SK-N-MC (cell line): ENCODE results near the gene RAB36.

ENCODE experiments used
- DNase-seq: peaks from one replicate; pipeline ENCODE4 v3.0.0-alpha.2; 2011; ENCODE audit warnings: low read depth, low spot score
- H3K27ac ChIP-seq: fragments of 200-600 bp; sonication (generic); 2 replicates; pipeline ENCODE4 v1.5.1; 2016; ENCODE audit warnings: mixed run types
- H3K36me3 ChIP-seq: fragments of 200-600 bp; sonication (generic); 2 replicates; pipeline ENCODE4 v1.6.1; 2017; ENCODE audit warnings: antibody characterized with exemption, low read length, mixed read lengths; ENCODE audit not compliant: insufficient read depth
- H3K4me3 ChIP-seq: fragments of 200-600 bp; sonication (generic); 2 replicates; pipeline ENCODE4 v1.5.1; 2016
- H3K9ac ChIP-seq: fragments of 200-600 bp; sonication (generic); 2 replicates; pipeline ENCODE4 v1.8.0; 2017; ENCODE audit warnings: mixed run types, mixed read lengths; ENCODE audit not compliant: insufficient read length
- H3K9me3 ChIP-seq: fragments of 200-600 bp; sonication (generic); 2 replicates; pipeline ENCODE4 v1.6.1; 2017; ENCODE audit warnings: low read depth, mild to moderate bottlenecking, antibody characterized with exemption, low read length, moderate library complexity, mixed read lengths
- EZH2 ChIP-seq: fragments of 200-600 bp; sonication (generic); IDR thresholded peaks from one replicate; pipeline ENCODE4 v1.6.1; 2017; ENCODE audit warnings: antibody characterized with exemption
- FOXP2 ChIP-seq: optimal IDR thresholded peaks from 2 replicates; pipeline ENCODE3; 2011; ENCODE audit warnings: mild to moderate bottlenecking, moderate library complexity; ENCODE audit not compliant: insufficient read depth; ENCODE audit errors: extremely low read length, control extremely low read depth
- POLR2AphosphoS5 ChIP-seq: IDR thresholded peaks from 2 replicates; pipeline ENCODE4 v1.6.1; 2012; ENCODE audit warnings: mild to moderate bottlenecking, low read depth, low read length, borderline replicate concordance

RAB36 gene

DNA sequence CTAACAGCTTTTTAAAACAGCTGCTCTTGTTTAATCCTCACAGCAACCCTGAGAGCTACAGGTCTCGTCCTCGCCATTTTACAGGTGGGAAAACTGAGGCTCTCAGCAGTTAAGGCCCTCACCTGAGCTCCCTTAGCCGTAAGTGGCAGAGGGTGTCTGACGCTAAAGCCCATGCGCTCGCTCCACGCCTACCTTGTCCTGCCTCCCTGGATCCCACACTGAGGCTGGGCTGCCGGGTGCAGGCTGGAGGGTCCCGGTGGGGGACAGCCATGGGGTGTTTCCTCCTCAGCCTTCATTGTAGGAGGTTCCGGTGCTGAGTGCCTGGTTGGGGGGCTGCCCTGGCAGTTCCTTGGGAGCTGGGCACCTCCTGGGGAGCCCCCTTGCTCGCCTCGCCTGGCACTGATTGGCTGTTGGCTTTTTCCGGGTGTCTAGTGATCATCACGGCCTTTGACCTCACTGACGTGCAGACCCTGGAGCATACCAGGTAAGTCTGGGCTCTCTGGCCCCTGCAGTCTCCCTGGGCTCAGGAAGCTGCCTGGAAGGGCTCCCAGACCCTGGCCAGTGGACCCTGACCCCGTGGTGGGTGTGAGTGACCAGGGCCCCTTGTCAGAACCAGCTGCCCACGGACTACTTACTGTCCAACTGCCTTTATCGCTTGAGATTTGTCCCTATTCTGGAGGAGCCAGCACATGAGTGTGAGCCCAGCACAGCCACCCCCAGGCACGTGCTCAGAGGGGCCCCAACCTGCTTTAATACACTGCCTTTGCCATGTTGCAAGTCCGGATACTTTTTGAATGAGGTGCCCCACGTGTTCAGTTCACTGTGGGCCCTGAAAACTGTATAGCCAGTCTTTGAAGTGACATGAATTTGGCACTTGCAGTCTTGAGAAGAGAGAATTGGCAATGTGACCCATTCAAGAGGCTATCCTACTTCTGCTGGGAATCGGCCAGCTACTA, 12.6 kb downstream of the RAB36 start:
- Histone ChIP-seq H3K36me3 (no peaks in the 10 kb centered on the region), H3K4me3 (no peak overlapping the region), H3K9ac (no peak overlapping the region), H3K27ac (no peak overlapping the region), H3K9me3 (no peaks in the 10 kb centered on the region)
- no peak for DNase-seq
- TF ChIP-seq FOXP2, result no peak
- TF ChIP-seq POLR2AphosphoS5, result no peak
- no peak for TF ChIP-seq EZH2

- no peak overlapping the region for H3K4me3 ChIP-seq
- TF ChIP-seq FOXP2, result no peak
- TF ChIP-seq POLR2AphosphoS5, result no peak
- no peak for TF ChIP-seq EZH2
- no peak for DNase-seq
- no peak overlapping the region for H3K27ac ChIP-seq
- no peak overlapping the region for H3K9ac ChIP-seq
- no peaks in the 10 kb centered on the region for H3K9me3 ChIP-seq
- no peaks in the 10 kb centered on the region for H3K36me3 ChIP-seq
Measured at GRCh38 chr22:23158516-23159290, 13.4 kb downstream of the RAB36 start.

DNA sequence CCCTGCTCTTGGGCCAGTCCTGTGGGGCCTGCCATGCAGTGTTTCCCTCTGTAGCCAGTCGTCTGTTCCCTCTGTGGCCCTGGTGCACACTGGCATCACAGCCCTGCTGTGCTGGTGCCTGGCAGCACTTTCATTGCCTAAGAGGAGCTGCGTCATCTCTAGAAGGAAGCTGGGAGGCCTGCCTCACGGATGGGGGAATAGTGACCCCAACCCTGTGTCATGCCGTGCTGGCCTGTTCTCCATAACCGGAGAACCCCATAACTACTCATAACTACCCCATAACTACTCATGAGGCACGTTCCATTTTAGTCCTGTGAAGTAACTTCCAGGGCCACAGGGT, 14.0 kb downstream of the RAB36 start:
- no peaks in the 10 kb centered on the region for H3K36me3 ChIP-seq
- no peaks in the 10 kb centered on the region for H3K9me3 ChIP-seq
- no peak for DNase-seq
- no peak overlapping the region for H3K9ac ChIP-seq
- no peak overlapping the region for H3K4me3 ChIP-seq
- H3K27ac ChIP-seq, result no peak overlapping the region
- no peak for TF ChIP-seq POLR2AphosphoS5
- TF ChIP-seq FOXP2, result no peak
- TF ChIP-seq EZH2, result no peak

DNA sequence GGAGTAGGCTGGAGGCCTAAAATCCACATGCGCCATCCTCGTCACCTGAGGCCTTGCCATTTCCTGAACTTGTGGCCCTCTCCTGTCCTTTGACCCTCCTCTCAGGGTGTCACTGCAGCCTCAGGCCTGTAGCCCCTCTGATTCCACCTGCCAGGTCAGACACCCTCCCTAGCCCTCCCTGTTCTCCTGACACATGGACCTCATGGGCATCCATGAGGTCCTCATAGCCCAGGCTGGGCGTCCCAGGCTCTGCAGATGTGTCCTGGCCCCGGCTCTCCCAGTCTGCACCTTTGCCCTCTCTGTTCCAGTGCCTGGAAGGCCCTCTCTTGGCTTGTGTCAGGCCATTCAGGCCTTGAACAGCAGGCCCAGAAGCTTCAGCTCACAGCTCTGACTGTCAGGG, 15.8 kb downstream of the RAB36 start:
- Histone ChIP-seq H3K36me3 (no peaks in the 10 kb centered on the region), H3K4me3 (no peak overlapping the region), H3K27ac (no peak overlapping the region), H3K9ac (no peak overlapping the region), H3K9me3 (no peaks in the 10 kb centered on the region)
- no peak for DNase-seq
- no peak for TF ChIP-seq FOXP2
- no peak for TF ChIP-seq POLR2AphosphoS5
- TF ChIP-seq EZH2, result no peak

GRCh38 chr22:23161574-23161973, 16.3 kb downstream of the RAB36 start:
- Histone ChIP-seq H3K36me3 (no peaks in the 10 kb centered on the region), H3K4me3 (no peak overlapping the region), H3K9me3 (no peaks in the 10 kb centered on the region), H3K9ac (no peak overlapping the region), H3K27ac (no peak overlapping the region)
- TF ChIP-seq EZH2 (no peak), POLR2AphosphoS5 (no peak), FOXP2 (no peak)
- no peak for DNase-seq

DNA sequence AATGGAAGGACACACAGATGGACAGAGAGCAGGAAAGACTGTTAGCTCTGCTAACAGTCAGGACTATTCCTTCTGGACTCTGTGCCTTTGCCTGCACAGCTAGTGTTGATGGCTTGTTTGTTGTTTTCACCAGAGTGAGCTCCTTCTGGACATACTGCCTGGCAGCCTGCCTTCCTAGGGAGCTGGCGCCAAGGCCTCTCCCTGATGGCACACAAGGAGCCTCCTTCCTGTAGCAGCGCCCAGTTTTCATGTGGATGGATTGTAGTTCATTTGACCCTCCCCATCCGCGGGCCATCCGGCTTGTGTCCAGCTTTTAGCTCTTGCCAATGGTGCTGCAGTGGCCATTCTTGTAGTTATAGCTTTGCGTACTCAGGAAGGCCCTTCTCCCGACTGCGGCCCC, 18.4 kb downstream of the RAB36 start:
- no peak for DNase-seq
- no peak overlapping the region for H3K27ac ChIP-seq

DNA sequence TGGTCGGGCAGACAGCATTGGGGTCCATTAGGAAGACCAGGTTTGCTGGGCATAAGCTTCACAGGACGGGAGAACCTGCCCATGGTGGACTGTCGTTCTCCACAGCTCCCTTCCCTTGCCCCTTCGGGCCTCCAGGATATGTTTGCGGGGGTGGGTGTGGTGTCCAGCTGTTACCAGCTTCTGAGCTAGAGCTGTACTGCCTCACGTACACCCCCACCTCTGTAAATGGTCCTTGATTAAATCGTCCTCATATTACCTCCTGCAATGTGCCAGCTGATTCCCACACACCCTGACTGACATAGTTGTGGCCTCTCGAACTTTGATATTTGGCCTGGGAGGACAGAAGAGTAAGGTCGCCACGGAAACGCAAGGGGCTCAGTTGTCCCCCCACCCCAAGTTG, 18.8 kb downstream of the RAB36 start:
- no peak overlapping the region for H3K9ac ChIP-seq
- no peaks in the 10 kb centered on the region for H3K36me3 ChIP-seq
- H3K4me3 ChIP-seq, result no peak overlapping the region
- DNase-seq, result no peak
- TF ChIP-seq POLR2AphosphoS5 (no peak), FOXP2 (no peak), EZH2 (no peak)
- H3K27ac ChIP-seq, result no peak overlapping the region
- H3K9me3 ChIP-seq, result no peaks in the 10 kb centered on the region

More for the DNA sequence above, 18.4 kb downstream of the RAB36 start:
- Histone ChIP-seq H3K36me3 (no peaks in the 10 kb centered on the region), H3K4me3 (no peak overlapping the region), H3K9me3 (no peaks in the 10 kb centered on the region), H3K9ac (no peak overlapping the region)
- TF ChIP-seq EZH2 (no peak), POLR2AphosphoS5 (no peak), FOXP2 (no peak)

GRCh38 chr22:23166042-23166831, 21.0 kb downstream of the RAB36 start:
- Histone ChIP-seq H3K9ac (no peak overlapping the region), H3K9me3 (no peaks in the 10 kb centered on the region), H3K27ac (no peak overlapping the region), H3K36me3 (no peaks in the 10 kb centered on the region), H3K4me3 (no peak overlapping the region)
- DNase-seq, result no peak
- TF ChIP-seq FOXP2 (no peak), EZH2 (no peak), POLR2AphosphoS5 (no peak)
